Right lobe of liver (tissue), 6 donors: ENCODE results near the gene SH2D2A. TPM values are rescaled to one million over a fixed set of nuclear protein-coding genes. Genes with fewer than 3 reads are reported as not detected.

Experiments used
- ATAC-seq, 4 donors: fragments of 200-7000 bp; cut with Tn5 transposase; one replicate each; pipeline ENCODE4 v1.9.1; 2020; ENCODE audit warnings: mild to moderate bottlenecking in 4 of 4, moderate library complexity in 4 of 4
- DNase-seq, 3 donors: peaks; one replicate each; pipeline ENCODE4 v3.0.0-alpha.2; 2020
- H3K27ac ChIP-seq, 3 donors: fragments of 200-600 bp; one replicate each; pipeline ENCODE4 v1.8.0; 2022
- H3K27me3 ChIP-seq, 2 donors: fragments of 200-600 bp; one replicate each; pipeline ENCODE4 v1.8.0; 2022
- H3K36me3 ChIP-seq, 4 donors: fragments of 200-600 bp; sonication (generic) in 1 of 4; one replicate each; pipeline versions ENCODE4 v1.5.1 to v1.8.0; 2017 to 2022; ENCODE audit warnings: control low read depth in 1 of 4
- H3K4me1 ChIP-seq, 4 donors: fragments of 200-600 bp; sonication (generic) in 1 of 4; one replicate each; pipeline versions ENCODE4 v1.5.1 to v1.8.0; 2017 to 2022; ENCODE audit warnings: control low read depth in 1 of 4
- H3K4me3 ChIP-seq, 3 donors: fragments of 200-600 bp; one replicate each; pipeline ENCODE4 v1.8.0; 2022
- H3K9me3 ChIP-seq, 4 donors: fragments of 200-600 bp; sonication (generic) in 1 of 4; one replicate each; pipeline versions ENCODE4 v1.5.1 to v1.8.0; 2017 to 2022; ENCODE audit warnings: control low read depth in 1 of 4
- POLR2A ChIP-seq: fragments of 450-650 bp; IDR thresholded peaks from one replicate; pipeline ENCODE4 v1.6.1; 2017; ENCODE audit warnings: antibody characterized with exemption, mild to moderate bottlenecking
- WGBS: methylation state at CpG from one replicate; pipeline ENCODE4 v1.1.6; 2018; ENCODE audit warnings: low coverage, low lambda C conversion rate; ENCODE audit not compliant: insufficient coverage; ENCODE audit errors: missing lambda C conversion rate; 5-methylcytosine and 5-hydroxymethylcytosine counted together
- intact Hi-C, 2 donors: fragments of 100-400 bp; cut with DNase I; formaldehyde crosslinking; loops; one replicate each; pipeline versions ENCODE4 v1.11.2 to v1.14.1; 2022
- total RNA-seq, 6 experiments: library from RNA; depleted of rRNA in 2 of 6; stranded (reverse); fragments of >200 nt in 2 of 6; fragmentation: NEBNext Ultra II Directional in 3 of 6; extraction: Animal tissue kit (Norgen Biotek cat#: 25700) in 3 of 6; gene quantifications; one replicate each; pipeline versions ENCODE4 v1.1.0 to v1.2.4, GENCODE V29; 2016 to 2023
- TF ChIP-seq, protein P1 (sequence below), 4 donors: fragments of 200-600 bp in 3 of 4; fragments of 450-650 bp in 1 of 4; IDR thresholded peaks; one replicate each; pipeline versions ENCODE4 v1.5.1 to v1.8.0; 2016 to 2022; ENCODE audit warnings: antibody characterized with exemption in 4 of 4, mild to moderate bottlenecking in 2 of 4
- donor health status: DM: no; HTN: yes; CAD: no.
- donor health status: DM: no; HTN: no; CAD: no.
- donor health status: DM: no; HTN: no; CAD: no.
- donor health status: DM: no; HTN: yes; CAD: no.
- donor health status: DM: no; HTN: yes; CAD: no.

SH2D2A gene
- total RNA-seq, 6 experiments from 2014 or later = 0.32 to 1.3 (median 0.67) TPM

DNA sequence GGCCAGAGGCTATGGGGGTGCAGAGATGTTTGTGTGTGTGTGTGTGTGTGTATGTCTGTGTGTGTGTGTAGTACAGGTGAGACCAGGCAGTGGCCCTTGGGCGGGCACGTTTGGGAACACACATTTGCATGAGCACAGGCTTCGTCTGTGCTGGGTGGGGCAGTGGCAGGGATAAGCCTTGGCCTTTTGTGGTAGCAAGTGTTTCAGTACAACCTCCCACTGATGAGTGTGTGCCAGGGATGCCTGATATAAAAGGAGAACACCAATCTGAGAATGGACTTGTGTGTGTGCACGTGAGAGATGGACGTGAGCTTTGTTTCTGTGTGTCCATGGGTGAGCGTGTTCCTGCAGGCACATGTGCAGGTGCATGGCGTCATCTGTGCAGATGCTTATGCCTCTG is 47.0 kb upstream of the SH2D2A start:
- Histone ChIP-seq H3K4me1 (peaks cover 0 to 19% (median 0%) of the 10 kb centered on the region in 4 donors), H3K27me3 (peaks cover 4 to 13% of the 10 kb centered on the region in 2 donors), H3K27ac (no peak overlapping the region), H3K4me3 (no peak overlapping the region), H3K9me3 (no peaks in the 10 kb centered on the region), H3K36me3 (no peaks in the 10 kb centered on the region)
- 62% methylated on average over 3 of the region's 7 CpGs for WGBS
- ATAC-seq (no peak), DNase-seq (no peak)
- no peak for TF ChIP-seq POLR2A
- TF ChIP-seq, protein P1, sequence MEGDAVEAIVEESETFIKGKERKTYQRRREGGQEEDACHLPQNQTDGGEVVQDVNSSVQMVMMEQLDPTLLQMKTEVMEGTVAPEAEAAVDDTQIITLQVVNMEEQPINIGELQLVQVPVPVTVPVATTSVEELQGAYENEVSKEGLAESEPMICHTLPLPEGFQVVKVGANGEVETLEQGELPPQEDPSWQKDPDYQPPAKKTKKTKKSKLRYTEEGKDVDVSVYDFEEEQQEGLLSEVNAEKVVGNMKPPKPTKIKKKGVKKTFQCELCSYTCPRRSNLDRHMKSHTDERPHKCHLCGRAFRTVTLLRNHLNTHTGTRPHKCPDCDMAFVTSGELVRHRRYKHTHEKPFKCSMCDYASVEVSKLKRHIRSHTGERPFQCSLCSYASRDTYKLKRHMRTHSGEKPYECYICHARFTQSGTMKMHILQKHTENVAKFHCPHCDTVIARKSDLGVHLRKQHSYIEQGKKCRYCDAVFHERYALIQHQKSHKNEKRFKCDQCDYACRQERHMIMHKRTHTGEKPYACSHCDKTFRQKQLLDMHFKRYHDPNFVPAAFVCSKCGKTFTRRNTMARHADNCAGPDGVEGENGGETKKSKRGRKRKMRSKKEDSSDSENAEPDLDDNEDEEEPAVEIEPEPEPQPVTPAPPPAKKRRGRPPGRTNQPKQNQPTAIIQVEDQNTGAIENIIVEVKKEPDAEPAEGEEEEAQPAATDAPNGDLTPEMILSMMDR (IDR thresholded peaks at IDR 0.05) = no peak
- intact Hi-C loops = no loop called here

DNA sequence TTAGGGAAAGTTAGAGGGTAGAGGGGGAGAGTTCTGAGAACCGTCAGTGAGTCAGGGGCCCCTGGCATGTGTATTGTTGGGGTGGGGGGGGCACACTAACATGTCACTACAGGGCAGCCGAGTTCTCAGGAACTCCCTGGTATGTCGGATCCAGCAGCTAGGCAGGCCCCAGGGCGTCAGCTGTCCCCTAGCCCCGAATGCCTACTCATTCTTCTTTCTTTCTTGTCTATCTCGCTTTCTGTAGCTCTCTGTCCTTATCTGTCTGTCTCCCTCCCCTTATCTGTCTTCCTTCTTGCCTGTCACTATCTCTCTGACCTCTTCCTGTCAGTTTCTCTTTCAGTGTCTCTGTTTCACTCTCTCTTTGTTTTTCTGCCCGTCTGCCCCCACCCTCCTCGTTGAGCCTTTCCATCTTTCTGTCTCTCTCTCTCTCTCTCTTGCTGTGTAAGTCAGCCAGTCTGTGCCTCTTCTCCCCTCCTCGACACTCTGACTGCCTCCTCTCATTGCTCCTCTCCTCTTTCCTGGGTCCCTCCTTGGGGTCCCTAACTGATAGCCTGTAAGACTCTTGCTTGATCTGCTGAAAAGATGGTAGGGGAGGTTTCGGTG is 46.5 kb upstream of the SH2D2A start:
- intact Hi-C loops = no loop called here
- 45% methylated on average over 10 of the region's 10 CpGs for WGBS
- no peak overlapping the region for H3K27ac ChIP-seq
- peaks cover 0 to 21% (median 0%) of the 10 kb centered on the region in 4 donors for H3K4me1 ChIP-seq
- H3K9me3 ChIP-seq = no peaks in the 10 kb centered on the region
- peaks cover 4 to 13% of the 10 kb centered on the region in 2 donors for H3K27me3 ChIP-seq
- H3K4me3 ChIP-seq = no peak overlapping the region
- no peak for ATAC-seq
- TF ChIP-seq POLR2A = no peak
- TF ChIP-seq, protein P1 (IDR thresholded peaks at IDR 0.05) = no peak
- H3K36me3 ChIP-seq = no peaks in the 10 kb centered on the region
- DNase-seq = no peak

DNA sequence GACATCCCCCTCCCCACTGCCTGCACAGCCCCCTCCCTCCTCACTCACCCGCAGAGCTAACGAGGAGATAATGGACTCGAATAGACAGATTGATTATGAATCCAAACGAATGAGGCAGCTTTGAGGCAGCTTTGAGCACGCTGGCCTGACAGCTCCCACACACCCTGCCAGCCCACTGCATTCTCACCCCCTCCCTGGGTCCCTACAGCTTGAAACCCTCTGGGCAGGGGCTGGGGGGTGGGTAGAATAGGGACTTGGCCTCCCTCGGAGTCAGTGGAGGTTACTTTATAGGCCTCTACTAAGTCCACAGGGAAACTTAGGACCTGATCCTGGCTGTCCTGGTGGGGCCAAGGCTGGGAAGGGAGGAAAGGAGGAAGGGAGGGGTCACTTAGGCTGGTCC is 45.9 kb upstream of the SH2D2A start:
- H3K4me1 ChIP-seq = peaks cover 0 to 21% (median 0%) of the 10 kb centered on the region in 4 donors
- no peak overlapping the region for H3K27ac ChIP-seq
- WGBS = 80% methylated on average over 3 of the region's 6 CpGs
- ATAC-seq (no peak), DNase-seq (no peak)
- no peaks in the 10 kb centered on the region for H3K36me3 ChIP-seq
- peaks cover 4 to 13% of the 10 kb centered on the region in 2 donors for H3K27me3 ChIP-seq
- H3K4me3 ChIP-seq = no peak overlapping the region
- TF ChIP-seq, protein P1 (IDR thresholded peaks at IDR 0.05) = no peak
- no peak for TF ChIP-seq POLR2A
- no peaks in the 10 kb centered on the region for H3K9me3 ChIP-seq
- intact Hi-C loops = no loop called here

DNA sequence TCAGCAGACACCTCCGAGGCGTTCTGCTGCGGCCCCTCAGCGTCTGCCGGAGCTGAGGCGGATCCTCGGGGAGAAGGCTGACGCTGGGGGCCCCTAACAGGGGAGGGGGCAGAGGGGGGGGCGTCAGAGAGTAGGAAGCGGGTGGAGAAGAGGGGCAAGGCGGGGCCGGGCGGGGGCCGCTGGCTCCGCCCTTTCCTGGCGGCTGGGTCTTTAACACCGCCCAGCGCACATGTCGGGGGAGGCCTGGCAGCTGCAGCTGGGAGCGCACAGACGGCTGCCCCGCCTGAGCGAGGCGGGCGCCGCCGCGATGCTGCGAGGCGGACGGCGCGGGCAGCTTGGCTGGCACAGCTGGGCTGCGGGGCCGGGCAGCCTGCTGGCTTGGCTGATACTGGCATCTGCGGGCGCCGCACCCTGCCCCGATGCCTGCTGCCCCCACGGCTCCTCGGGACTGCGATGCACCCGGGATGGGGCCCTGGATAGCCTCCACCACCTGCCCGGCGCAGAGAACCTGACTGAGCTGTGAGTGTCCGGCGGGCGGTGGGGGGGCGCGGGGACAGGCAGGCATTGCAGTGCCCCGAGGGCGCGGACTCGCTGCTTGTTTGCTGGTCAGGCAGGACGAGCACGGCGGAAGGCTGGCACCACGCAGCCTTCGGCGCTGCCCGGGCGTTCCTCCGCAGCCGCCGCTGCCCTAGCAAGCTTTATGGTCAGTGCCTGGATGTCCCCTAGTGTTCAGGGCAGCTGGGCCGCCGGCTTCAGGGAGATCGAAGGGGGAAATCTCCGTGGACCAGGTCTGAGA is 44.2 kb upstream of the SH2D2A start, which contains the start of gene NTRK1:
Gene NTRK1, plus strand, starts transcription at position 238 of the 796 bp plus-strand sequence. Its CDS starts 70 bp downstream, at position 308.
- H3K4me3 ChIP-seq = peak within 1 kb of the TSS in 2 of 3 donors; percentile 6 to 24
- H3K4me1 ChIP-seq = peaks cover 0 to 21% (median 0%) of the 10 kb centered on the region in 4 donors
- peaks cover 4 to 13% of the 10 kb centered on the region in 2 donors for H3K27me3 ChIP-seq
- H3K36me3 ChIP-seq = no peaks in the 10 kb centered on the region
- TF ChIP-seq POLR2A = no peak
- TF ChIP-seq, protein P1 (IDR thresholded peaks at IDR 0.05) = no peak
- H3K9me3 ChIP-seq = no peaks in the 10 kb centered on the region
- 4% methylated on average over 8 of the region's 69 CpGs for WGBS
- ATAC-seq (peak; percentile 12 to 37 (median 20)), DNase-seq (no peak)
- intact Hi-C loops = no loop called here
- H3K27ac ChIP-seq = no peak within 1 kb of the TSS
